HepG2 (cell line): ENCODE results near the gene ABHD1.

Source experiments
- ASH2L ChIP-seq: fragments of 300-600, 200-600 bp; sonication (generic); IDR thresholded peaks from 2 replicates; pipeline ENCODE4 v1.7.0; 2017; ENCODE audit warnings: low read depth, mild to moderate bottlenecking, moderate library complexity, mixed read lengths, low read length; ENCODE audit not compliant: insufficient read length
- ATF1 ChIP-seq: IDR thresholded peaks from 2 replicates; pipeline ENCODE4 v1.6.1; 2016; ENCODE audit warnings: mild to moderate bottlenecking, control low read depth
- CREB1 ChIP-seq, 2 experiments: fragments of 450-650 bp in 1 of 2; IDR thresholded peaks; 2 replicates each; pipeline ENCODE4 v1.6.1; 2016 to 2017; ENCODE audit warnings: control low read depth in 1 of 2, mild to moderate bottlenecking in 1 of 2, missing compliant biosample characterization in 1 of 2, missing genetic modification characterization in 1 of 2
- FIP1L1 ChIP-seq: fragments of 200-400 bp; formaldehyde crosslinking; IDR thresholded peaks from 2 replicates; pipeline ENCODE4 v1.6.1; 2018; ENCODE audit warnings: low read depth, mild to moderate bottlenecking, low read length, moderate library complexity, borderline replicate concordance; ENCODE audit not compliant: insufficient read depth
- JUN ChIP-seq: sonication (generic); formaldehyde crosslinking; IDR thresholded peaks from 2 replicates; pipeline ENCODE4 v1.4.0; 2020; ENCODE audit warnings: mild to moderate bottlenecking, missing genetic modification reagents
- MYC ChIP-seq: sonication (generic); formaldehyde crosslinking; IDR thresholded peaks from 2 replicates; pipeline ENCODE4 v1.9.0; 2021; ENCODE audit warnings: missing genetic modification reagents, borderline replicate concordance
- PAXIP1 ChIP-seq: sonication (generic); formaldehyde crosslinking; conservative IDR thresholded peaks from 2 replicates; pipeline ENCODE4 v1.4.0; 2020; ENCODE audit warnings: mild to moderate bottlenecking, missing genetic modification reagents, moderate library complexity
- POLR2A ChIP-seq, 2 experiments: IDR thresholded peaks; 2 replicates each; pipeline ENCODE4 v1.6.1; 2011; ENCODE audit warnings: low read depth in 2 of 2, low read length in 2 of 2, mild to moderate bottlenecking in 1 of 2, moderate library complexity in 1 of 2; ENCODE audit not compliant: insufficient read depth in 1 of 2
- RAD21 ChIP-seq: fragments of 450-650 bp; formaldehyde crosslinking; IDR thresholded peaks from 2 replicates; pipeline ENCODE4 v1.5.0; 2020; ENCODE audit warnings: mild to moderate bottlenecking
- SMAD1 ChIP-seq: sonication (generic); formaldehyde crosslinking; IDR thresholded peaks from 2 replicates; pipeline ENCODE4 v1.4.0; 2020; ENCODE audit warnings: missing genetic modification reagents, low read depth, mild to moderate bottlenecking, borderline replicate concordance
- ZBTB25 ChIP-seq: IDR thresholded peaks from 2 replicates; pipeline ENCODE4 v1.6.1; 2018; ENCODE audit warnings: missing genetic modification reagents
- ZNF367 ChIP-seq: sonication (generic); formaldehyde crosslinking; IDR thresholded peaks from 2 replicates; pipeline ENCODE4 v1.4.0; 2020; ENCODE audit warnings: missing genetic modification reagents, borderline replicate concordance
- ZNF704 ChIP-seq: sonication (generic); formaldehyde crosslinking; IDR thresholded peaks from 2 replicates; pipeline ENCODE4 v1.8.1; 2023; ENCODE audit warnings: mild to moderate bottlenecking, inconsistent platforms, moderate library complexity, missing genetic modification reagents, borderline replicate concordance
- TF ChIP-seq, protein P1 (sequence below): sonication (generic); formaldehyde crosslinking; IDR thresholded peaks from 2 replicates; pipeline ENCODE4 v1.4.0; 2020; ENCODE audit warnings: missing genetic modification reagents

DNA sequence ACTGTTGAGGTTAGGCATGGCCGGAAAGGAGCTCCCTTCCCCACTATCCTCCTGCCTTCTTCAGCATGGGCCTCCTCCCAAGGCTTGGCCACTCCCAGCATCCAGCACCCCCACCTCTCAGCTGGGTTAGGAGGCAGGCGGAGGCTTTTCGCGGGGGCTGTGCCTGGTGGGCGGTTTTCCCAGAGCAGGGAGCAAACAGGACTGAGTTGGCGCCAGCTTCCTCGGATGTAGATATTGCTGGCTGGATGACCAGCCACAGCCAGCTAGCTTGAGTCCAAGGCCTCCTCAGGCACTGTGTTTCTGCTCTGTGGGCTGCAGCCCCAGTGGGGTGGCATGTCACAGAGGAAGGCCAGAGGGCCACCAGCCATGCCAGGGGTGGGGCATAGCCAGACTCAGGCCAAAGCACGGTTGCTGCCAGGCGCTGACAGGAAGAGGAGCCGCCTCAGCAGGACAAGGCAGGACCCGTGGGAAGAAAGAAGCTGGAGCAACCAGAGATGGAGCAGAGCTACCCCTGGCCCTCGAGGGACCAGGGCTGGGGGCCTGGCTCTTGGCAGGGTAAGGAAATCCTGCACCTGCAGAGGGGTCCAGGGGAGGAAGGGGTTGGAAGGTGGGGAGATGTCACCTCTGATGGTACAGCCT is 25.3 kb downstream of the ABHD1 start, which contains the start of gene TCF23:
- TF ChIP-seq POLR2A (IDR thresholded peaks at IDR 0.05; ENCODE audit: insufficient read depth in 1 of 2, low read depth in 2 of 2, low read length in 2 of 2) (no peak), PAXIP1 (CRISPR knock-in tag) (no peak), FIP1L1 (no peak), RAD21 (CRISPR knock-in tag) (no peak), ASH2L (no peak), CREB1 (IDR thresholded peaks at IDR 0.05) (no peak), CREB1 (CRISPR knock-in tag; IDR thresholded peaks at IDR 0.05) (no peak), MYC (CRISPR knock-in tag) (no peak), JUN (no peak), ZNF704 (CRISPR knock-in tag) (no peak), SMAD1 (no peak), ZNF367 (CRISPR knock-in tag) (no peak), ZBTB25 (CRISPR knock-in tag) (no peak), ATF1 (CRISPR knock-in tag) (no peak)
- TF ChIP-seq, protein P1, sequence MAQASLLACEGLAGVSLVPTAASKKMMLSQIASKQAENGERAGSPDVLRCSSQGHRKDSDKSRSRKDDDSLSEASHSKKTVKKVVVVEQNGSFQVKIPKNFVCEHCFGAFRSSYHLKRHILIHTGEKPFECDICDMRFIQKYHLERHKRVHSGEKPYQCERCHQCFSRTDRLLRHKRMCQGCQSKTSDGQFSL (CRISPR knock-in tag), result no peak
